ENCODE data around the gene C3orf20. TPM values are rescaled to one million over a fixed set of nuclear protein-coding genes. Genes with fewer than 3 reads are reported as not detected.

The C3orf20 gene
- total and polyA plus RNA-seq, 2 of the 13 experiments (the other 11 are each of a cell fraction or from before 2014, with no cell fraction given): 0.03 to 0.04 TPM

DNA sequence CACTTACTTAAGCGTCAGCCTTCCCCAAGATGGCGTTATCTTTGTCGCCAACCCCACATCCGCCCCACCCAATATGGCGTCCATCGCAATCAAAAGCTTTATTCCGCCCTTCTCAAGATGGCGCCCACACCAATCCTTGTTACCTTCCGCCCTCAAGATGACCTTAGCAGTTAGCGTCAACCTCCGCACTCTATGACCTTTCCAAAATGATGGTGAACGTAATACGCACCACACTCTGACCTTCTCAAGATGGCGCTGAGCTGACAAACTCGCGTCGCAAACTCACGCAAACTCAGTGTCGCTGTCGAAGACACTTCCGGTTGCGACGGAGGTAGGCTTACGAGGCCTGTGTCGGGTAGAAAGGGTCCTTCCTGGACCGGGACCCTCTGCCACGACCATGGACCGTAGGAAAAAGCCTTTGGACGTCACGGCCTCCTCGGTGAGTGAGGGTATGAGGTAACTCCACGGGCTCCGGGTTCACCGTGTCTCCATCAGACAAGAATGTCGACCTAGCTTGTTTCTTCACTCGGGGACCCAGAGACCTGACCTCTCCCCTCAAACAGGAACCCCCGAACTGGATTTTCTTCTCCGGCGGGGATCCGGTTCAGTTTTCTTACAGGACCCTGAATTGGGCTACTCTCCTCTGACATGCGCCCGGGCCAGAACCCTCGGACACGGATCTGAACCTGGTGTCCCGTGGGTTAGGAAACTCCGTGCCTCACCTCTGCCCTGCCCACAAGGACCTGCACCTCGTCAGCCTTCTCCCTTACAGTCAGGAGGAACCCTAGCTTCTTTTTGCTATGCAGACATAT, 23.3 kb upstream of the C3orf20 start, which contains the start of gene CCDC174 (continued):
- no peak for TF ChIP-seq ZNF20 (CRISPR knock-in tag; IDR thresholded peaks at IDR 0.05)
- TF ChIP-seq TRIM24 (CRISPR knock-in tag; IDR thresholded peaks at IDR 0.05): no peak
- TF ChIP-seq POLR2G (IDR thresholded peaks at IDR 0.05; ENCODE audit: low read depth, low read length): peak; percentile 92
- TF ChIP-seq, protein P1, sequence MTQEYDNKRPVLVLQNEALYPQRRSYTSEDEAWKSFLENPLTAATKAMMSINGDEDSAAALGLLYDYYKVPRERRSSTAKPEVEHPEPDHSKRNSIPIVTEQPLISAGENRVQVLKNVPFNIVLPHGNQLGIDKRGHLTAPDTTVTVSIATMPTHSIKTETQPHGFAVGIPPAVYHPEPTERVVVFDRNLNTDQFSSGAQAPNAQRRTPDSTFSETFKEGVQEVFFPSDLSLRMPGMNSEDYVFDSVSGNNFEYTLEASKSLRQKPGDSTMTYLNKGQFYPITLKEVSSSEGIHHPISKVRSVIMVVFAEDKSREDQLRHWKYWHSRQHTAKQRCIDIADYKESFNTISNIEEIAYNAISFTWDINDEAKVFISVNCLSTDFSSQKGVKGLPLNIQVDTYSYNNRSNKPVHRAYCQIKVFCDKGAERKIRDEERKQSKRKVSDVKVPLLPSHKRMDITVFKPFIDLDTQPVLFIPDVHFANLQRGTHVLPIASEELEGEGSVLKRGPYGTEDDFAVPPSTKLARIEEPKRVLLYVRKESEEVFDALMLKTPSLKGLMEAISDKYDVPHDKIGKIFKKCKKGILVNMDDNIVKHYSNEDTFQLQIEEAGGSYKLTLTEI (CRISPR knock-in tag; conservative IDR thresholded peaks at IDR 0.05): no peak
- no peak; the same call in 1 of the 2 replicates for TF ChIP-seq KLF12 (CRISPR knock-in tag; IDR thresholded peaks at IDR 0.05; ENCODE audit: borderline replicate concordance)
- TF ChIP-seq ZEB1 (IDR thresholded peaks at IDR 0.05; ENCODE audit: insufficient replicate concordance, low read depth): no peak
- TF ChIP-seq ZNF44 (CRISPR knock-in tag; IDR thresholded peaks at IDR 0.05): peak; percentile 85
- no peak for TF ChIP-seq RELA (CRISPR knock-in tag; IDR thresholded peaks at IDR 0.05)
- peak; percentile 85 for TF ChIP-seq GABPA (IDR thresholded peaks at IDR 0.05; ENCODE audit: low read depth, low read length)
- TF ChIP-seq GABPA (CRISPR knock-in tag; IDR thresholded peaks at IDR 0.05; ENCODE audit: low read depth): peak; percentile 98
- TF ChIP-seq, protein P2, sequence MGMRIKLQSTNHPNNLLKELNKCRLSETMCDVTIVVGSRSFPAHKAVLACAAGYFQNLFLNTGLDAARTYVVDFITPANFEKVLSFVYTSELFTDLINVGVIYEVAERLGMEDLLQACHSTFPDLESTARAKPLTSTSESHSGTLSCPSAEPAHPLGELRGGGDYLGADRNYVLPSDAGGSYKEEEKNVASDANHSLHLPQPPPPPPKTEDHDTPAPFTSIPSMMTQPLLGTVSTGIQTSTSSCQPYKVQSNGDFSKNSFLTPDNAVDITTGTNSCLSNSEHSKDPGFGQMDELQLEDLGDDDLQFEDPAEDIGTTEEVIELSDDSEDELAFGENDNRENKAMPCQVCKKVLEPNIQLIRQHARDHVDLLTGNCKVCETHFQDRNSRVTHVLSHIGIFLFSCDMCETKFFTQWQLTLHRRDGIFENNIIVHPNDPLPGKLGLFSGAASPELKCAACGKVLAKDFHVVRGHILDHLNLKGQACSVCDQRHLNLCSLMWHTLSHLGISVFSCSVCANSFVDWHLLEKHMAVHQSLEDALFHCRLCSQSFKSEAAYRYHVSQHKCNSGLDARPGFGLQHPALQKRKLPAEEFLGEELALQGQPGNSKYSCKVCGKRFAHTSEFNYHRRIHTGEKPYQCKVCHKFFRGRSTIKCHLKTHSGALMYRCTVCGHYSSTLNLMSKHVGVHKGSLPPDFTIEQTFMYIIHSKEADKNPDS (CRISPR knock-in tag; IDR thresholded peaks at IDR 0.05): no peak
- peak; percentile 91 for TF ChIP-seq TAF1 (CRISPR knock-in tag; IDR thresholded peaks at IDR 0.05)
- TF ChIP-seq EZH2 (conservative IDR thresholded peaks at IDR 0.05; ENCODE audit: low read depth, low read length): no peak
- TF ChIP-seq, protein P3, sequence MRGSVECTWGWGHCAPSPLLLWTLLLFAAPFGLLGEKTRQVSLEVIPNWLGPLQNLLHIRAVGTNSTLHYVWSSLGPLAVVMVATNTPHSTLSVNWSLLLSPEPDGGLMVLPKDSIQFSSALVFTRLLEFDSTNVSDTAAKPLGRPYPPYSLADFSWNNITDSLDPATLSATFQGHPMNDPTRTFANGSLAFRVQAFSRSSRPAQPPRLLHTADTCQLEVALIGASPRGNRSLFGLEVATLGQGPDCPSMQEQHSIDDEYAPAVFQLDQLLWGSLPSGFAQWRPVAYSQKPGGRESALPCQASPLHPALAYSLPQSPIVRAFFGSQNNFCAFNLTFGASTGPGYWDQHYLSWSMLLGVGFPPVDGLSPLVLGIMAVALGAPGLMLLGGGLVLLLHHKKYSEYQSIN (CRISPR knock-in tag; IDR thresholded peaks at IDR 0.05; ENCODE audit: borderline replicate concordance): no peak
- peak; percentile 79 for TF ChIP-seq CBFB (CRISPR knock-in tag; IDR thresholded peaks at IDR 0.05)
- no peak for TF ChIP-seq AGO2 (optimal IDR thresholded peaks at IDR 0.05; ENCODE audit: low read depth, low read length)
- TF ChIP-seq PLRG1 (conservative IDR thresholded peaks at IDR 0.05): no peak
- TF ChIP-seq FOXA1 (IDR thresholded peaks at IDR 0.05): no peak
- peak; percentile 70 for TF ChIP-seq FOXA1 (CRISPR knock-in tag; IDR thresholded peaks at IDR 0.05)
- no peak for TF ChIP-seq THYN1 (CRISPR knock-in tag; IDR thresholded peaks at IDR 0.05; ENCODE audit: borderline replicate concordance, low read depth)
- no peak for TF ChIP-seq MBNL3 (CRISPR knock-in tag; conservative IDR thresholded peaks at IDR 0.05)
- TF ChIP-seq JARID2 (CRISPR knock-in tag; IDR thresholded peaks at IDR 0.05; ENCODE audit: insufficient replicate concordance): no peak
- TF ChIP-seq RXRA (CRISPR knock-in tag; IDR thresholded peaks at IDR 0.05): peak; percentile 93
- no peak for TF ChIP-seq ZC3H4 (CRISPR knock-in tag; IDR thresholded peaks at IDR 0.05; ENCODE audit: borderline replicate concordance)
- TF ChIP-seq REL (CRISPR knock-in tag; conservative IDR thresholded peaks at IDR 0.05): no peak
- TF ChIP-seq IKZF1 (IDR thresholded peaks at IDR 0.05): no peak
- peak; percentile 98 for TF ChIP-seq ESRRA (CRISPR knock-in tag; IDR thresholded peaks at IDR 0.05; ENCODE audit: low read depth)
- TF ChIP-seq GATA4 (IDR thresholded peaks at IDR 0.05; ENCODE audit: borderline replicate concordance, low read depth): peak; percentile 42; the same call in 1 of the 2 replicates

Measured in HepG2 (cell line).